Measurements from ENCODE around the gene ANKHD1. TPM values are rescaled to one million over a fixed set of nuclear protein-coding genes. Genes with fewer than 3 reads are reported as not detected.

ANKHD1 gene
- total RNA-seq, 2 donors from 2014 or later: 114 to 131 TPM

DNA sequence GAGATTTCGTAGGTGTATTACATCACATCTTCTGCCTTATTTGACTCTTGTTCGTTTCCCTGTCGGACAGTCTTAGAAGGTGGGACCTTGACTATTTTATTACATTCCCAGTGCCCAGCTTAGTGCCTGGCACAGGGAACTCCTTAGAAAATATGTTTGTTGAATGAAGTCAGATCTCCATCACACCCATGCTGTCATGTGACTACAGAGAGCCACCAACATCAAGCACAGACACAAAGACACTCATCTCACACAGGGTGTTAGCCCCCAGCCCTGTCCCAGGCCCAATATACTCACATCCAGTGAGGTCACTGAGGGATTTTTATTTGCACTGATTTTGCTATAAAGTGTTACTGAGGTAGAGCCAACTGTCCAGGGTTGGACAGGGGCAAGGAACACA lies 156.3 kb downstream of the ANKHD1 start:
- intact Hi-C loops (cut with DNase I): no loop called here
- DNase-seq (no peak), ATAC-seq (no peak)
- Histone ChIP-seq H3K36me3 (replicated peaks in 1 of 2; ENCODE audit: insufficient read depth in 1 of 2, low read depth in 2 of 2) (no peaks in the 10 kb centered on the region), H3K9me3 (no peaks in the 10 kb centered on the region), H3K27ac (peak overlapping the region; percentile 60 to 87 (median 75)), H3K4me1 (peaks cover 37% of the 10 kb centered on the region), H3K4me3 (no peak overlapping the region), H3K27me3 (no peaks in the 10 kb centered on the region)
- WGBS, 2 donors: 80 to 84% methylated on average over 3 of the region's 3 CpGs
- no peak for TF ChIP-seq POLR2A (IDR thresholded peaks at IDR 0.05)
- TF ChIP-seq, protein P1, sequence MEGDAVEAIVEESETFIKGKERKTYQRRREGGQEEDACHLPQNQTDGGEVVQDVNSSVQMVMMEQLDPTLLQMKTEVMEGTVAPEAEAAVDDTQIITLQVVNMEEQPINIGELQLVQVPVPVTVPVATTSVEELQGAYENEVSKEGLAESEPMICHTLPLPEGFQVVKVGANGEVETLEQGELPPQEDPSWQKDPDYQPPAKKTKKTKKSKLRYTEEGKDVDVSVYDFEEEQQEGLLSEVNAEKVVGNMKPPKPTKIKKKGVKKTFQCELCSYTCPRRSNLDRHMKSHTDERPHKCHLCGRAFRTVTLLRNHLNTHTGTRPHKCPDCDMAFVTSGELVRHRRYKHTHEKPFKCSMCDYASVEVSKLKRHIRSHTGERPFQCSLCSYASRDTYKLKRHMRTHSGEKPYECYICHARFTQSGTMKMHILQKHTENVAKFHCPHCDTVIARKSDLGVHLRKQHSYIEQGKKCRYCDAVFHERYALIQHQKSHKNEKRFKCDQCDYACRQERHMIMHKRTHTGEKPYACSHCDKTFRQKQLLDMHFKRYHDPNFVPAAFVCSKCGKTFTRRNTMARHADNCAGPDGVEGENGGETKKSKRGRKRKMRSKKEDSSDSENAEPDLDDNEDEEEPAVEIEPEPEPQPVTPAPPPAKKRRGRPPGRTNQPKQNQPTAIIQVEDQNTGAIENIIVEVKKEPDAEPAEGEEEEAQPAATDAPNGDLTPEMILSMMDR (IDR thresholded peaks at IDR 0.05): no peak

DNA sequence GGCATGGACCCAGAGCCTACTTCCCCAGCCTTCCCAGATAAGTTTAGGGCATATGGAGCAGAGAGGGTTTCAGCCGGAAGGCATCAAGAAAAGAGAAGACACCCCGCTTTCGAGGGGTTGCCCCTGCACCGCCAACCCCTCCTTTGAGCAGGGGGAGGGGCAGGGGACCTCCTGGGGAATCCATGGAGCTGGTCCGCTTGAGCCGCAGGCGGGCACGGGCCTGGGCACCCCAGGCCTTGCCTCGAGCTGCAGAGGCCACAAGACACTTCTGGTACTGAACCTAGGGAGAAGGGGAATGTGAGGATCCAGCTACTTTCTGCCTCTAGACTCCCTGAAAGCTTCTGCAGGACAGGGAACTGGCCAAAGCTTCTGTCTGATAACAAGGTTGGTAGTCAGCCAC lies 156.9 kb downstream of the ANKHD1 start:
- DNase-seq: no peak

DNA sequence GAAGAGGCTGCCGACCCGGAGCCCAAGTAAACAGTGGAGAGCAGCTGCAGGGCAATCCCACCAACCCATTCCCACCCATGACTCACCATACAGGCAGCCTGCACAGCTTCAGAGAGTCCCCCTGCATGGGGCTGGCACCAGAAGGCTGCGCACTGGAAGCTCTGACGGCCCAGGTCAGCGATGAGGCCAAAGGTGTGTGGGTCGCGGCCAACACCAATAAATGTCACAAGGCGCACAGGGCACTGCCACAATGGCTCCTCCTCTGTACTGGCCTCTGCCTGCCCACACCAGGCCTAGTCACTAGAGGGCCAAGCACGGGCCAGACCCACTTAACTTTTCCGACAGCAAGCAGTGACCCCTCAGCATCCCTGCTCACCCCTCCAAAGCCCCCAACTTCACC lies 158.6 kb downstream of the ANKHD1 start:
- intact Hi-C loops (cut with DNase I): loop anchor here (10.0 kb wide), 1 partner anchor 85 kb away; the partner anchor contains the start of genes IK and NDUFA2
- peak in 1 of 4 donors; percentile 4 for DNase-seq

More for the DNA sequence above, 156.9 kb downstream of the ANKHD1 start:
- Histone ChIP-seq H3K4me3 (no peak overlapping the region), H3K4me1 (peaks cover 42% of the 10 kb centered on the region), H3K36me3 (replicated peaks in 1 of 2; ENCODE audit: insufficient read depth in 1 of 2, low read depth in 2 of 2) (no peaks in the 10 kb centered on the region), H3K27ac (no peak overlapping the region), H3K27me3 (no peaks in the 10 kb centered on the region), H3K9me3 (no peaks in the 10 kb centered on the region)
- no peak for ATAC-seq
- 91 to 94% methylated on average over 9 of the region's 9 CpGs for WGBS, 2 donors
- no peak for TF ChIP-seq POLR2A (IDR thresholded peaks at IDR 0.05)
- TF ChIP-seq, protein P1 (IDR thresholded peaks at IDR 0.05): no peak
- intact Hi-C loops (cut with DNase I): no loop called here

DNA sequence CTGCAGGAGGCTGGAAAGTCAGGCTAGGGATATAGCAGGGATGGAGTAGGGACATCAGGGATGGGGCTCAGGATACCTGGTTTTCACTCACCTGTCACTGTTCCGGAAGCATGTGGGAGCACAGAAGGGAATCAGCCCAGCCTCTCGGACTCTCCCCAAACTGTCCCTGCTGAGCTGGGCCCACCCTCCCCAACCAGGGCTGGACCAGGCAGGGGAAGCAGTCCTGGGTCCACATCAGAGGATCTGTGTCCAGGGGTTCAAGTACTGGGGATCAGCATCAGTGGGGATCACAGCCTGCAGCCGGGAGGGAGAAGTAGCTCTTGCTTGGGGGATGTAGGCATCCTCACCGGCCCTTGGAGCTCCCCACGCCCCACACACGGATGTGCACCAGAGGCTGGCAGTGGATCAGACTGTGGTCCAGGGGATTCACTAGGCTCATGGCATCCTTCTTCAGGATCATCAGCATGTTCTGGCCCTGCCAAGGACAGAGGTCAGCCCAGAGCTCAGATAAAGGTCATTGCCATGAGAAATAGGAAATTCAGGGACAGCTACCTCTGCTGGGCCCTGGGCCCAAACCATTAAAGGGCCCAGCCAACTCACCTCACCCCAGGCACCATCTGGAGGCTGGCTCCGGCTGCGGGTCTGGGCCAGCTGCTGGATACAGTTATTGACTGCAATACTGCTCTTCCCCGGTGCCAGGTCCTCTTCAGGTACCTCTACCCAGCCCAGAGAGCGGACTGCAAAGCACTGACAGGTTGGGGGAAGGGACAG lies 160.3 kb downstream of the ANKHD1 start:
- Histone ChIP-seq H3K27me3 (no peaks in the 10 kb centered on the region), H3K9me3 (no peaks in the 10 kb centered on the region), H3K27ac (no peak overlapping the region), H3K4me3 (no peak overlapping the region), H3K36me3 (replicated peaks in 1 of 2; ENCODE audit: insufficient read depth in 1 of 2, low read depth in 2 of 2) (no peaks in the 10 kb centered on the region), H3K4me1 (peaks cover 41% of the 10 kb centered on the region)
- no peak for ATAC-seq
- TF ChIP-seq, protein P1 (IDR thresholded peaks at IDR 0.05): no peak
- TF ChIP-seq POLR2A (IDR thresholded peaks at IDR 0.05): no peak
- intact Hi-C loops (cut with DNase I): loop anchor here (10.0 kb wide), 1 partner anchor 83 kb away; the partner anchor contains the start of genes IK and NDUFA2
- no peak for DNase-seq
- 83 to 95% methylated on average over 4 to 10 of the region's 10 CpGs for WGBS, 2 donors

More for the DNA sequence above, 158.6 kb downstream of the ANKHD1 start:
- no peak for ATAC-seq
- no peak overlapping the region for H3K4me3 ChIP-seq
- WGBS, 2 donors: 89 to 93% methylated on average over 2 to 9 of the region's 10 CpGs
- H3K27me3 ChIP-seq: no peaks in the 10 kb centered on the region
- TF ChIP-seq, protein P1 (IDR thresholded peaks at IDR 0.05): no peak
- no peak for TF ChIP-seq POLR2A (IDR thresholded peaks at IDR 0.05)
- no peaks in the 10 kb centered on the region for H3K9me3 ChIP-seq
- peaks cover 42% of the 10 kb centered on the region for H3K4me1 ChIP-seq
- H3K36me3 ChIP-seq (replicated peaks in 1 of 2; ENCODE audit: insufficient read depth in 1 of 2, low read depth in 2 of 2): no peaks in the 10 kb centered on the region
- no peak overlapping the region for H3K27ac ChIP-seq
